Breast epithelium (tissue), 4 donors: ENCODE measurements around the gene CCDC51. TPM values are rescaled to one million over a fixed set of nuclear protein-coding genes. Genes with fewer than 3 reads are reported as not detected.
A peak's percentile ranks its signal among the peaks of the same experiment; 100 is the strongest.

ENCODE experiments used
- DNase-seq, 2 donors: peaks; one replicate each; pipeline ENCODE4 v3.0.0-alpha.2; 2019; ENCODE audit warnings: low spot score in 2 of 2
- H3K27ac ChIP-seq, 2 donors: fragments of 200-600 bp; sonication (generic) in 1 of 2; one replicate each; pipeline ENCODE4 v1.5.1; 2016 to 2019; ENCODE audit warnings: mild to moderate bottlenecking in 1 of 2
- H3K27me3 ChIP-seq, 2 donors: fragments of 200-600 bp; sonication (generic) in 1 of 2; one replicate each; pipeline versions ENCODE4 v1.5.1 to v1.6.0; 2017 to 2019; ENCODE audit warnings: control low read depth in 1 of 2, mild to moderate bottlenecking in 1 of 2
- H3K36me3 ChIP-seq: fragments of 200-600 bp; one replicate; pipeline ENCODE4 v1.5.1; 2019
- H3K4me1 ChIP-seq, 2 donors: fragments of 200-600 bp; sonication (generic); one replicate each; pipeline ENCODE4 v1.5.1; 2016 to 2019; ENCODE audit warnings: control low read depth in 1 of 2
- H3K4me3 ChIP-seq, 3 donors: fragments of 200-600 bp; sonication (generic); 1 replicate in 2 of 3; 2 replicates in 1 of 3; pipeline ENCODE4 v1.5.1; 2016 to 2019; ENCODE audit warnings: mild to moderate bottlenecking in 3 of 3, moderate library complexity in 2 of 3
- H3K9me3 ChIP-seq, 2 donors: fragments of 200-600 bp; sonication (generic) in 1 of 2; one replicate each; pipeline ENCODE4 v1.5.1; 2016 to 2019; ENCODE audit warnings: control low read depth in 1 of 2
- CTCF ChIP-seq, 3 donors: fragments of 450-650 bp; IDR thresholded peaks; one replicate each; pipeline ENCODE4 v1.5.1; 2016 to 2017; ENCODE audit warnings: antibody characterized with exemption in 3 of 3, mild to moderate bottlenecking in 3 of 3, moderate library complexity in 3 of 3
- POLR2A ChIP-seq: fragments of 450-650 bp; IDR thresholded peaks from one replicate; pipeline ENCODE4 v1.6.1; 2016; ENCODE audit warnings: antibody characterized with exemption, mild to moderate bottlenecking, moderate library complexity
- POLR2AphosphoS5 ChIP-seq, 3 donors: sonication (generic); formaldehyde crosslinking; IDR thresholded peaks; one replicate each; pipeline ENCODE4 v1.6.1; 2017; ENCODE audit warnings: antibody characterized with exemption in 3 of 3
- intact Hi-C: fragments of 100-400 bp; cut with DNase I; formaldehyde crosslinking; loops from one replicate; pipeline ENCODE4 v1.15.1; 2023; ENCODE audit warnings: low total_unique reads
- total RNA-seq, 3 donors: library from RNA; depleted of rRNA; stranded (reverse); fragments of >200 nt; gene quantifications; one replicate each; pipeline ENCODE4 v1.1.0, GENCODE V29; 2016

CCDC51 gene
- total RNA-seq, 3 donors from 2014 or later: 12.5 to 14.7 (median 13.9) TPM

DNA sequence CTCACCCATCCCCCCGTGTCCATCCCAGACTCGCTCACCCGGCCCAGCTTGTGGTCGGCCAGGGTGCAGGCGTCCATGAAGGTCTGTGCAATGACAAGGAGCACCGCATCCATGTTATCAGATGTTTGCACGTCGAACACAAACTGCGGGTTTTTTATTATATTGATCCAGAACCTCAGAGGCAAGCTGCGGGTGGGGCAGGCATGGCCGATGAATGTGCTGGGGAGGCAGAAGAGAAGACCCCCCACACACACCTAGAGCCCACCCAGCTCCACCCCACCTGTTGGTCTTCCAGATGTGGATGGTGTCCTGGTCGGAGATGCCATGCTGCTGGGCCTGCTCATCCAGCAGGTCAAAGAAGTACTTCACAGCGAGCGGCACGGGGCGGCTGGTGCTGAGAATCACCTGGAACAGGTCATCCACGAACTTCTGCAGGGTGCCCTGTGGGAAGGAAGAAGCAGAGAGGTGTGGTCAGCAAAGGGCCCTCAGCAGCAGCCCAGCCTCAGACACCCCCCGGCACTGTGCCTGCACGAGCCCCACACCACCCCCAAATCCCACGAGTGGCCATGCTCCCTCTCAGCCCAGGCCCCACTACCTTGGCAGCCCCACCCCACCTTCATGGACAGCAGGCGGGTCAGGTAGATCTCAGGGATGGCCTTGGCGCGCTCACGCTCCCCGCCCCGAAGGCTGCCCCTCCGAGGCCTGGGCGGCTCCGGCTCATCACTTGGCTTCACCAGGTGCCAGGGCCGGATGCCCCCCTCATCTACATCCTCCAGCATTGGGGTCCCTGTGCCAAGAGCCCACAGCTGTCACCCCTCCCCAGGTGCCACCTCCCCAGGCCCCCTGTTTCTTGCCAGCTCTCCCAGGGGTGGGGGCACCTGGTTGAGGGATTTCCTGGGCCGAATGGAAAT, 30.4 kb downstream of the CCDC51 start:
- TF ChIP-seq CTCF (IDR thresholded peaks at IDR 0.05) (no peak), POLR2A (no peak), POLR2AphosphoS5 (IDR thresholded peaks at IDR 0.05) (no peak)
- DNase-seq: peak; percentile 16 to 47
- Histone ChIP-seq H3K27ac (no peak overlapping the region), H3K9me3 (no peaks in the 10 kb centered on the region), H3K27me3 (no peaks in the 10 kb centered on the region), H3K36me3 (peaks cover 12% of the 10 kb centered on the region), H3K4me3 (no peak overlapping the region), H3K4me1 (no peaks in the 10 kb centered on the region)
- intact Hi-C loops: loop anchor here (10.0 kb wide), 1 partner anchor 135 kb away; no protein-coding TSS in a partner anchor

DNA sequence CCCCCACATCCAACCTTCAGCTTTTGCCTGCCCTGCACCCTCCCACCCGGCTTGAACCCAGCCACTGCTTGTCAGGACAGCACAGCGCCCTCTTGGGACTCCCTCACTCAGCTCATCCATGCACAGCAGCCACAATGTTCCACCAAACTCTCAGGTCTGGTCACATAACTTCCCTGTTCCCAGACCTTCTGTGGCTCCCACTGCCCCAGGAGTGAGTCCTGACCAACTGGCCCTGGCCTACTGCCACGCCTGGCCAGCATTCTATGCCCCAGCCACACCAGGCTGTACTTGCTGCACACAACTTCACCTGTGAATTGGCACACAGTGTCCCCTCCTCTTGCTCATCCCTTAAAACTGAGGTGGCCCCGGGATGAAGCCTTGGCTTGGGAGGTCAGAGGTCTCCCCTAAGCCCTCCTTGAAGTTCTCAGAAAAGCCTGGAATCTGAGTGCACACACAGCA, 31.1 kb downstream of the CCDC51 start:
- Histone ChIP-seq H3K27ac (no peak overlapping the region), H3K27me3 (no peaks in the 10 kb centered on the region), H3K9me3 (no peaks in the 10 kb centered on the region), H3K4me1 (no peaks in the 10 kb centered on the region), H3K36me3 (peaks cover 10% of the 10 kb centered on the region), H3K4me3 (no peak overlapping the region)
- intact Hi-C loops: no loop called here
- peak; percentile 15 to 27 for DNase-seq
- TF ChIP-seq POLR2AphosphoS5 (IDR thresholded peaks at IDR 0.05): no peak
- TF ChIP-seq POLR2A: no peak
- no peak for TF ChIP-seq CTCF (IDR thresholded peaks at IDR 0.05)

GRCh38 chr3:48407542-48408099, 32.3 kb downstream of the CCDC51 start:
- H3K9me3 ChIP-seq: no peaks in the 10 kb centered on the region
- H3K36me3 ChIP-seq: peaks cover 10% of the 10 kb centered on the region
- H3K27ac ChIP-seq: no peak overlapping the region
- TF ChIP-seq POLR2AphosphoS5 (IDR thresholded peaks at IDR 0.05) (no peak), POLR2A (no peak), CTCF (IDR thresholded peaks at IDR 0.05) (no peak)
- intact Hi-C loops: no loop called here
- no peak overlapping the region for H3K4me3 ChIP-seq
- peaks cover under 1 to 4% of the 10 kb centered on the region in 2 donors for H3K4me1 ChIP-seq
- no peaks in the 10 kb centered on the region for H3K27me3 ChIP-seq
- peak in 1 of 2 donors; percentile 19 for DNase-seq

DNA sequence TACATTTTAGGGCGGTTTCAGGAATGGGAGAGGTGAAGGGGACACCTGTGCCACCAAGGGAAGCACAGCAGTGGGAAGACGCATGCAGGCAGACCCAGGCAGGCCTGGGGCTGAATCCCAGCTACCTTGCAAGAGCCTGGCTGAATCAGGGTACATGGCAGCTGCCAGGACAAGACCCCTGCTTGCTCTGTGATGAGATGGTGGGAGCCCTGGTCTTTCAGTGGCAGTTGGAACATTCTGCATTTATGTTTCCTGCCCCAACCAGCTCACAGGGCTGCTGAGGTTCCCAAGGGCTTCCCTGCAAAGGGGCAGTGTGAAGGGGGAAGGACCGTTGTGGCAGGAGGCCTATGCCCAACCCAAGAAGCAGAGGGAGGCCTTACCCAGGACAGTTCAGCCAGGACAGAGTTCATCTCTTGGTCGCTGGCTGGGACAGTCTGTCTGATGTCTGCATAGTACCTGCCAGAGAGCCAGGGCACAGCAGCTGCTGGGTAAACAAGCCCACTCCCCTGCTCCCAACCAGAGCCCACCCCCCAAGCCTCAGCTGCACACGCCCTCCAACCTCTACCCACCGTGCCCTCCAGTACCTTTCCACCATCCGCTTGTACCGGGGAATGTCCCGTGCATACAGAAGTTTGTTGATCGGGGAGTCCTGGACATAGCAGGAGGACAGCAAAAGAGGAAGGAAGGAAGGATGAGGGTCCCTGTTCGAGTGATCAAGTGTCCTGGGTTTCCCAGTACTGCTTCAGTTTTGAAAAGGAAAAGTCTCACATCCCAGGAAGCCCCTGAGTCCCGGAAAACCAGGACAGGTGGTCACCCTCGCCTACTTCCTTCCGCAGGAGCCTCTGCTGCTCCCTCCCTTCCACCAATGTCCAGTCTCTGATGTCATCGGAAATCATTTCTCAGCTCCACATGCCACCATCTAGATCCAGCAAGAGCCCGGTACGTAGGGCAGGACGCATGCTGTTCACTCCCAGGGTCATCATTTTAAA, 33.2 kb downstream of the CCDC51 start:
- H3K27ac ChIP-seq: peak overlapping the region; percentile 3 to 25
- TF ChIP-seq POLR2A: no peak
- no peak for TF ChIP-seq POLR2AphosphoS5 (IDR thresholded peaks at IDR 0.05)
- TF ChIP-seq CTCF (IDR thresholded peaks at IDR 0.05): no peak
- DNase-seq: peak; percentile 15 to 34
- no peaks in the 10 kb centered on the region for H3K9me3 ChIP-seq
- peaks cover 4 to 12% of the 10 kb centered on the region in 2 donors for H3K4me1 ChIP-seq
- intact Hi-C loops: no loop called here
- H3K36me3 ChIP-seq: peaks cover 10% of the 10 kb centered on the region
- H3K27me3 ChIP-seq: no peaks in the 10 kb centered on the region
- no peak overlapping the region for H3K4me3 ChIP-seq
